Mammary epithelial cell (primary cell): ENCODE results near the gene DNAL4.

Source experiments
- EZH2 ChIP-seq: IDR thresholded peaks from 2 replicates; pipeline ENCODE4 v1.6.1; 2012; ENCODE audit warnings: low read length, inconsistent platforms, borderline replicate concordance
- TF ChIP-seq, protein P1 (sequence below), 2 donors: IDR thresholded peaks in 1 of 2; conservative IDR thresholded peaks in 1 of 2; 2 replicates each; pipeline ENCODE4 v1.5.1; 2011 to 2012; ENCODE audit warnings: inconsistent platforms in 2 of 2, low read length in 2 of 2, mild to moderate bottlenecking in 2 of 2, control low read depth in 1 of 2, low read depth in 1 of 2; ENCODE audit not compliant: insufficient read depth in 1 of 2; ENCODE audit errors: extremely low read depth in 1 of 2

DNA sequence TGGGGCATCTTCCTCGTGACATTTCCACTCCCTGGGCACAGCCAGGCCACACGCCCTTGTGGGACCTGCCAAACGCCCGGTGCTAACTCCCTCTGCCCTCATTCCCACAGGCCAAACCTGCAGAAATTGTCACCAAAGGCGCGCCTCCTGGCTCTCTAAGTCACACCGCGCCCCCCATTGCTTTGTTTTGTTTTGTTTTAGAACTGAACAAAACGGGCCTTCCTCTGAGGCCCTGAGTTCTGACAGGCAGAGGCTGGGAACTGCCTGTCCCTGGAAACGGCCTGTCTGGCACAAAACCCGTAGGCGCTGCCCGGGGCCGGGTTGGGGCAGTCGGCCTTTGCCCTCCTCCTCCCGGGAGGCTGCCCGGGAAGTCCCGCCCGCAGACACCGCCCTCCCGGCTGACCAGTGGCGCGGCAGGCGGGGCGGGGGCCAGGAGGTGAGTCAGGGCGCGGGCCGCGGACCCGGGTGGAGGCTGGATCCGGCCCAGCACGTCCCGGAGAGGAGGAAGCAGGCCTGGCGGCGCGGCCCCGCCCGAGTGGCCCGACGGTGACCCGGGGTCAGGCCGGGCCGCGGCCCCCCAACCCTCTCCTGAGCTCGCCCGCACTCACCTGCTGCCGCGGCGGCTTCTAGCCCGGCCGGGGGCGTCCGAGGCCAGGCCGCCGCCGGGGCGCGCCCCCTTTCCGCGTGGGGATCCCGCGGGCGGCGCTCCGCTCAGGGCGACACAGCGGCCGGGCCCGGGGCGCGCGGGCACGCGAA, 38.6 kb downstream of the DNAL4 start:
- TF ChIP-seq, protein P1, sequence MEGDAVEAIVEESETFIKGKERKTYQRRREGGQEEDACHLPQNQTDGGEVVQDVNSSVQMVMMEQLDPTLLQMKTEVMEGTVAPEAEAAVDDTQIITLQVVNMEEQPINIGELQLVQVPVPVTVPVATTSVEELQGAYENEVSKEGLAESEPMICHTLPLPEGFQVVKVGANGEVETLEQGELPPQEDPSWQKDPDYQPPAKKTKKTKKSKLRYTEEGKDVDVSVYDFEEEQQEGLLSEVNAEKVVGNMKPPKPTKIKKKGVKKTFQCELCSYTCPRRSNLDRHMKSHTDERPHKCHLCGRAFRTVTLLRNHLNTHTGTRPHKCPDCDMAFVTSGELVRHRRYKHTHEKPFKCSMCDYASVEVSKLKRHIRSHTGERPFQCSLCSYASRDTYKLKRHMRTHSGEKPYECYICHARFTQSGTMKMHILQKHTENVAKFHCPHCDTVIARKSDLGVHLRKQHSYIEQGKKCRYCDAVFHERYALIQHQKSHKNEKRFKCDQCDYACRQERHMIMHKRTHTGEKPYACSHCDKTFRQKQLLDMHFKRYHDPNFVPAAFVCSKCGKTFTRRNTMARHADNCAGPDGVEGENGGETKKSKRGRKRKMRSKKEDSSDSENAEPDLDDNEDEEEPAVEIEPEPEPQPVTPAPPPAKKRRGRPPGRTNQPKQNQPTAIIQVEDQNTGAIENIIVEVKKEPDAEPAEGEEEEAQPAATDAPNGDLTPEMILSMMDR (conservative IDR thresholded peaks at IDR 0.05 in 1 of 2, IDR thresholded peaks at IDR 0.05 in 1 of 2; ENCODE audit: extremely low read depth in 1 of 2, insufficient read depth in 1 of 2, low read depth in 1 of 2, low read length in 2 of 2): no peak
- no peak for TF ChIP-seq EZH2
